ENCODE measurements around the gene NPPB.

NPPB gene

DNA sequence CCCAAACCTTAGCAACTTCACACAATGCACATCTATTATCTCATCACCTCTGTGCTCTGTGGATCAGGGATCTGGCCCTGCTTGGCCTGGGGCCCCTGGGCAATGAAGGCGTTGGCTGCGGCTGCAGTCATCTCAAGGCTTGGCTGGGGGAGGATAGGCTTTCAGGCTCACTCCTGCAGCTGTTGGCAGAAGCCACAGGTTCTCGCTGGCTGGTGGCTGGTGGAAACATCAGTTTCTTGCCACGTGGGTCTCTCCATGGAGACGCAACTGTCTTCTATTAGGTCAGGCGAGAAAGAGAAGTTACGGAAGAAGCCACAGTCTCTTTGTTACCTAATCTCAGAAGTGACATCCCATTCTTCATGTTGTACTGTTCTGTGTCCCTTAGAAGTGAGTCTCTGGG is 7.6 kb downstream of the NPPB start:
- no peak overlapping the region for H3K4me3 ChIP-seq (ENCODE audit: low read length)
- no peaks in the 10 kb centered on the region for H3K9me2 ChIP-seq (replicated peaks; ENCODE audit: control insufficient read depth, low read length)
- TF ChIP-seq, protein P1, sequence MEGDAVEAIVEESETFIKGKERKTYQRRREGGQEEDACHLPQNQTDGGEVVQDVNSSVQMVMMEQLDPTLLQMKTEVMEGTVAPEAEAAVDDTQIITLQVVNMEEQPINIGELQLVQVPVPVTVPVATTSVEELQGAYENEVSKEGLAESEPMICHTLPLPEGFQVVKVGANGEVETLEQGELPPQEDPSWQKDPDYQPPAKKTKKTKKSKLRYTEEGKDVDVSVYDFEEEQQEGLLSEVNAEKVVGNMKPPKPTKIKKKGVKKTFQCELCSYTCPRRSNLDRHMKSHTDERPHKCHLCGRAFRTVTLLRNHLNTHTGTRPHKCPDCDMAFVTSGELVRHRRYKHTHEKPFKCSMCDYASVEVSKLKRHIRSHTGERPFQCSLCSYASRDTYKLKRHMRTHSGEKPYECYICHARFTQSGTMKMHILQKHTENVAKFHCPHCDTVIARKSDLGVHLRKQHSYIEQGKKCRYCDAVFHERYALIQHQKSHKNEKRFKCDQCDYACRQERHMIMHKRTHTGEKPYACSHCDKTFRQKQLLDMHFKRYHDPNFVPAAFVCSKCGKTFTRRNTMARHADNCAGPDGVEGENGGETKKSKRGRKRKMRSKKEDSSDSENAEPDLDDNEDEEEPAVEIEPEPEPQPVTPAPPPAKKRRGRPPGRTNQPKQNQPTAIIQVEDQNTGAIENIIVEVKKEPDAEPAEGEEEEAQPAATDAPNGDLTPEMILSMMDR (IDR thresholded peaks at IDR 0.05; ENCODE audit: low read depth, low read length, poor library complexity, severe bottlenecking) = no peak
- no peak for TF ChIP-seq EZH2phosphoT487 (IDR thresholded peaks at IDR 0.05; ENCODE audit: borderline replicate concordance, low read length)
- H3K27ac ChIP-seq (ENCODE audit: low read depth, low read length) = no peak overlapping the region
- H3K79me2 ChIP-seq (ENCODE audit: control insufficient read depth, low read length) = no peaks in the 10 kb centered on the region
- no peak overlapping the region for H3K4me2 ChIP-seq (ENCODE audit: low read length)
- no peaks in the 10 kb centered on the region for H3K9me3 ChIP-seq (ENCODE audit: control insufficient read depth, insufficient read depth, low read length)
- no peaks in the 10 kb centered on the region; the same call in 1 of the 2 replicates for H3F3A ChIP-seq (ENCODE audit: control insufficient read depth, insufficient read depth)
- peaks cover 27% of the 10 kb centered on the region for H3K4me1 ChIP-seq (ENCODE audit: control insufficient read depth, low read length)
- H3K36me3 ChIP-seq (ENCODE audit: control insufficient read depth, low read length) = peaks cover 10% of the 10 kb centered on the region
- H4K20me1 ChIP-seq (ENCODE audit: control insufficient read depth, insufficient read depth, low read depth, low read length) = no peaks in the 10 kb centered on the region; the same call in 1 of the 2 replicates
- H3K27me3 ChIP-seq (ENCODE audit: control insufficient read depth, low read length) = peaks cover 6% of the 10 kb centered on the region

DNA sequence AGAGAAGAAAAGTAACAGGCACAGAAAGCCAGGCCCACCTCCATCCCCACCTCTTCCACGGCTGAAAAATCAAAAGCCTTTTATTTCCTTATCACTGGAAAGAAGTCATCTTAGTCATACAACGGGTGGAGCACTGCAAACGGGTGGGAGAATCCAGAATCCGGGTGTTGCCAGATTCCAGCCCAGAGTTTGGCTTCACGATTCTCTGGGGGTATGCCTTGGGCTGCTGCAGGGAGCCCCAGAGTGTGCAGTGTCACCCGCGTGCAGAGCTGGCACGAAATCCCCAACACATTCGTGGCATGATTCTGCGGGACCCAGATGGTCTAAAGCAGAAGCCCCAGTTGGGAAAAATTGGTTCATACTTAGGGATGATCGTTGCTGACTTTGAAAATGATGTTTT is 8.6 kb downstream of the NPPB start:
- Histone ChIP-seq H4K20me1 (ENCODE audit: control insufficient read depth, insufficient read depth, low read depth, low read length) (no peaks in the 10 kb centered on the region; the same call in 1 of the 2 replicates), H3F3A (ENCODE audit: control insufficient read depth, insufficient read depth) (peaks cover 4% of the 10 kb centered on the region), H3K9me2 (replicated peaks; ENCODE audit: control insufficient read depth, low read length) (no peaks in the 10 kb centered on the region), H3K9me3 (ENCODE audit: control insufficient read depth, insufficient read depth, low read length) (no peaks in the 10 kb centered on the region), H3K4me3 (ENCODE audit: low read length) (no peak overlapping the region), H3K27ac (ENCODE audit: low read depth, low read length) (no peak overlapping the region), H3K27me3 (ENCODE audit: control insufficient read depth, low read length) (peaks cover 6% of the 10 kb centered on the region), H3K4me1 (ENCODE audit: control insufficient read depth, low read length) (peaks cover 38% of the 10 kb centered on the region), H3K36me3 (ENCODE audit: control insufficient read depth, low read length) (peaks cover 19% of the 10 kb centered on the region), H3K4me2 (ENCODE audit: low read length) (no peak overlapping the region), H3K79me2 (ENCODE audit: control insufficient read depth, low read length) (no peaks in the 10 kb centered on the region)
- TF ChIP-seq EZH2phosphoT487 (IDR thresholded peaks at IDR 0.05; ENCODE audit: borderline replicate concordance, low read length) = no peak
- TF ChIP-seq, protein P1 (IDR thresholded peaks at IDR 0.05; ENCODE audit: low read depth, low read length, poor library complexity, severe bottlenecking) = no peak

- peak overlapping the region; percentile 3; the same call in 1 of the 2 replicates for H3K4me3 ChIP-seq (ENCODE audit: low read length)
- H3K4me1 ChIP-seq (ENCODE audit: control insufficient read depth, low read length) = peaks cover 56% of the 10 kb centered on the region
- H3K9me3 ChIP-seq (ENCODE audit: control insufficient read depth, insufficient read depth, low read length) = no peaks in the 10 kb centered on the region
- H3K9me2 ChIP-seq (replicated peaks; ENCODE audit: control insufficient read depth, low read length) = no peaks in the 10 kb centered on the region
- peaks cover 4% of the 10 kb centered on the region for H3F3A ChIP-seq (ENCODE audit: control insufficient read depth, insufficient read depth)
- H3K27ac ChIP-seq (ENCODE audit: low read depth, low read length) = no peak overlapping the region
- H3K4me2 ChIP-seq (ENCODE audit: low read length) = peak overlapping the region; percentile 48
- peaks cover 37% of the 10 kb centered on the region for H3K36me3 ChIP-seq (ENCODE audit: control insufficient read depth, low read length)
- H3K79me2 ChIP-seq (ENCODE audit: control insufficient read depth, low read length) = no peaks in the 10 kb centered on the region
- peaks cover 3% of the 10 kb centered on the region for H3K27me3 ChIP-seq (ENCODE audit: control insufficient read depth, low read length)
- TF ChIP-seq, protein P1 (IDR thresholded peaks at IDR 0.05; ENCODE audit: low read depth, low read length, poor library complexity, severe bottlenecking) = no peak
- no peak for TF ChIP-seq EZH2phosphoT487 (IDR thresholded peaks at IDR 0.05; ENCODE audit: borderline replicate concordance, low read length)
- no peaks in the 10 kb centered on the region; the same call in 1 of the 2 replicates for H4K20me1 ChIP-seq (ENCODE audit: control insufficient read depth, insufficient read depth, low read depth, low read length)
Observed at GRCh38 chr1:11848373-11848700, 10.4 kb downstream of the NPPB start.
